Frontal cortex (tissue), 4 donors: ENCODE results near the gene PRKCA. TPM values are rescaled to one million over a fixed set of nuclear protein-coding genes. Genes with fewer than 3 reads are reported as not detected.
"Not testable (repeated sequence)": the region's sequence is repeated elsewhere in the genome, so short reads cannot be mapped to it uniquely, and the experiment has no call there.

Experiments used
- DNase-seq, 2 donors: peaks; one replicate each; pipeline ENCODE4 v3.0.0; 2012; ENCODE audit warnings: low spot score in 2 of 2
- FAIRE-seq: peaks from 2 replicates; lab custom pipeline; 2012; peaks lifted over from hg19 to GRCh38; lab: Jason Lieb, UNC
- total RNA-seq: library from RNA; depleted of rRNA; stranded (reverse); fragments of >200 nt; gene quantifications from one replicate; pipeline ENCODE4 v1.2.3, GENCODE V29; 2014
- donor health status: control.
- donor health status: control.
- donor health status: control.

PRKCA gene
- total RNA-seq, 1 donor from 2014 or later: 24.9 TPM

DNA sequence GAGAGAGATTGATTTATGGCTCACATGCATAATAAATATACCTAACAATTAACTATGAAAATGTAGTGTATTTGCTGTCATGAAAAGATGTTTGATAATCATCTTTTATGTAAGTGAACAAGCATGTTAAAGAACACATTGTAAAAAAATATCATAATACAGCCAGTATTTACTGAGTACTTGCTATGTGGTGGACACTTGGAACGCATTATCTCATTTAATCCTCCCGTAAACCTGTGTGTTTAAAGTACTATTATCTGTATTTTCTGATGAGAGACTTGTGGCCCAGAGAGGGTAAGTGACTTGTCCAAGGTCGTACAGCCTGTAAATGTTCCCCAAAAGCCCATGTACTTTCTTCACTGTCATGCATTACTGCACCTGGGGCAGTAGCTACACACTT is 70.7 kb downstream of the PRKCA start:
- FAIRE-seq: no peak
- DNase-seq: no peak

DNA sequence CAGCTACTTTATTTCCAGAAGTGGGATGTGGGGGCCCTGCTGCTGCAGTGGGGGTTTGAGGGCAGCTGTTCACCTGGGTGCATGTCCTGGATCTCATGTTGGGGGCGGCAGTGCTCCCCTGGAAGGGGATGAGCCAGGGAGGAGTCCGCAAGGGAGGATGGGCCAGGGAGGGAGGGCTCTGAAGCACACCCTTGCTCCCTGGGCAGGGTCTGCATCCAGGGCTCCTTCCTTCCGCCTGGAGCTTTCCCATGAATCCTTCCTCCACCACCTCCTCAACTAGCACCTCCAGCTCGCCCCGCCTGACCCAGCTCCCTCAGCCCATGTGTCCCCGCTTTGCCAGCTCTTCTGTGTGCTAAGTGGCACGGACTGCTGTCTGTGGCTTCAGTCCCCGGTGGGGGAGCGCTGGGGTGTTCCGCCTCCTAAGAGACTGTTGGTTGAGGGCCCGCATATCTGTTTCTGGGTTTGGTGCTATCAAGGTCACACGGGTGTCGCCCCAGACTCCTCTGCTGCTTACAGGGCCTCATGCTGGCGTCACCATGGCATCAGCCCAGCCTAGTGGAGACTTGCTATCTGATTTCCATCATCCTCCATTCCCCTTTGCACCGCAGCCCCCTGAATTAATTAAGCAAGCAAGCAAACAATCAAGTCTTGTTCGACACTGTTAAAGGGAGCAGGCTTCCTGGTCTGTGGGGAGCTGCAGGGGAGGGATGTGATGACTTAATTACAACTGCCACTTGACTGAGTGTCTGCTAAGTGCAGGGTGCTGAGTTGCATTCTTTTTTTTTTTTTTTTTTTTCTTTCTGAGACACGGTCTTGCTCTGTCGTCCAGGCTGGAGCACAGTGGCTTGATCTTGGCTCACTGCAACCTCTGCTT is 71.8 kb downstream of the PRKCA start:
- DNase-seq: peak; percentile 8 to 30
- FAIRE-seq: no peak

DNA sequence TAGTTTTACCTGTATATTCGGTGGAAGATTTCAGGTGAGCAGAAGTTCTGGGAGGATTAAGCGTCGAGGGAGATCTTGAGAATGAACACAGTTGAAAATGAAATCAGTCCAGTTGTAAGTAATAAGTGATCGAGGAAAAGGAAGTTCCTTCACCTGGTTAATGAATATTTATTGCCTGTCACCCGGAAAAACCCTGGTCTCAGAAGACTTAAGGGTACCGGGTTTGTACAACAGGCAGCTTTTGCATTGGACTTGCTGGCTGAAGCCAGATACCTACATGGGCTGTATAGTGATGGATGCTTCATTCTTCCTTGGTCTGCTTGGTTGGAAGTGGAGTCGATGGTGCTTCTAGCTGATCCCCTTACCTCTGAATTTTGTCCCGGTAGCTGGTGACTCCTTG is 72.7 kb downstream of the PRKCA start:
- no peak for FAIRE-seq
- no peak for DNase-seq

DNA sequence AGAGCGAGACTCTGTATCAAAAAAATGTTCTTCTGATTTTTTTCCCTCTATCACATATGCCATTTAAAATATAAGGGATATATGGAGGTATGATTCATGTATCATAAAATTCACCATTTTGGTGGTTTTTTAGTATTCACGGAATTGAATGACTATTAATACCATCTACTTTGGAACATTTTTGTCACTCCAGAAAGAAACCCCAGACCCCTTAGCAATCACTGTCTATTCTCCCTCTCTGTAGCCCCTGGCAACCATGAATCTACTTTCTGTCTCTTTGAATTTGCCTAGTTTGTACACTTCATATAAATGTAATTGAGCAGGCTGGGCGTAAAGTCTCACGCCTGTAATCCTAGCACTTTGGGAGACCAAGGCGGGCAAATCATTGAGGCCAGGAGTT is 75.9 kb downstream of the PRKCA start:
- DNase-seq (no peak), FAIRE-seq (no peak)

DNA sequence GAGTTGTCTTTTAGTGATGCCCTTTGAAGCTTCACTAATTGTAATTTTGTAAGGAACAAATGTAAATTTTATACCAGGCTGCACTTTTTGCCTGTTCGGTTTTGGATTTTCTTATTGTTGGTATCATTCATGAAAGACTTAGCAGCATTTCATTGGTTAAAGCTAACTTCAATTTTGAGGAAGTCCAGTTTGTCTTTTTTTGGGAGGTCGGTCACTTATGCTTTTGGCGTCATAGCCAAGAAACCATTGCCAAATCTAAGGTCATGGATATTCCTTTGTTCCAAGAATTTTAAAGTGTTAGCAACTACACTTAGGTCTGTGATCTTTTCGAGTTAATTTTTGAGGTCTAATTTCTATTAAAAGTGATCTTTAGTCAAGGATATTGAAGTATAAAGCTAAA is 77.1 kb downstream of the PRKCA start:
- FAIRE-seq (no peak), DNase-seq (no peak)

DNA sequence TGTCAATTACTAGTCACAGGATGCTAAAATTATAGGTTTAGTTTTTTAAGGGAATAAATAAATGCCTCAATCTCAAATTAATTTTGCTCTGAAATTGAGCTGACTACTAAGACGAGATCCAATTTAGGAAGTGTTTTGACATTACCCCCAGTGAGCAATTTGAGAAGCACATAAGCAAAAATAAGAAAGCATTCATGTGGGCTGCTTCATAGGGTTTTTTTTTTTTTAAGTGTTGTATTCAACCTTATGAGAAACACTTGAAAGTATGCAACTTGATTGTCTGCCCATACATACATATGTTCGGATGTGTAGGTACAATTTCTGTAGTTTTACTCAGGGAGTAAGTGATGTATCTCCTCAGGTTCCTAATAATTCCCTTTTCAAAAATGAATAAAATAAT is 77.6 kb downstream of the PRKCA start:
- FAIRE-seq (no peak), DNase-seq (no peak)

DNA sequence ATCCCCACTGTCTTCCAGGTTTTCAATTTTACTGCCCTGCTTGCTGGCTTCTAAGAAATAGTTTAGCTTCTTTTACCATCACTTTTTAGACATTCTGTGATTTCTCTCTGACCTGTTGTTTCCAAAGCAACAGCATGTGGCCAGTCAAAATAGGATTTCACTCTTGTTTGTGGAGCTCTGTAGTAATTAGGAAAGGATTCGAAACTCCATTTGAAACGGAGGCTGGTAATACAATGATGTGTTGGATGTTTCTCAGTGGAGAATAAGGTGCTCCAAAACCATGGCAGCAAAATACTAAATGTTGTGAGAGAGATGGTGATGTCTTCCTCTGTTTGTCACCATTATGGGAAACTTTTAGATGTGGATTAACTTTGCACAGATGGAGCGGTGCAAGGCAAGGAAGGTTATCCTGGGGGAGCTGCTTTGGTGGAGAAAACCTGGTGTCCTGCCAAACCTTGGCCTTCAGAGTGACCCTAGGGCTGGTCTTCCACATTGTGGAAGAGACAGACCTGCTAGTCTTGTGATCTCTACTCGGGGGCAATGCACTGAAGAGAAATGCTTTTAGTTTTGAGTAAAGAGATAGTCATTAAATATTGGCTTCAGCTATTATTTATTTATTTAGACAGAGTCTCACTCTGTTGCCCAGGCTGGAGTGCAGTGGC is 79.4 kb downstream of the PRKCA start:
- no peak for FAIRE-seq
- no peak for DNase-seq

DNA sequence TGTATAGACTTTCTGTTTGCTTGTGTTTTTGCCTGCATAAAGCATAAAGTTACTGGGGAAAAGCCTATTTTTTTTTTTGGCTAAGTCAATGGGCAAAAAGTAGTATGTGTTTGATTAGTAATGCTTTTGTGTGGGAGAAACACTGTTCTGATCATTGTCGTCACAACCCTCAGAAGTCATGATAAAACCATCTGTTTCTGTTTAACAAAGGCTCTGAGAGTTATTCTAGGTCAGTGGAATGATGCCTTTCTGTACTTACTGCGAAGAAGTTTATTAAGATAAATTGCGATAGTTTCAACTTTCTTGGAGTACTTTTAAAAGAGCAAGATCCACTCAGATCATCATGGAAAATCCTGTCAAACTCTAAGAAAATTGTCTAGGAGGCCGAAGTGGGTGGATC is 80.9 kb downstream of the PRKCA start:
- FAIRE-seq (no peak), DNase-seq (no peak)

DNA sequence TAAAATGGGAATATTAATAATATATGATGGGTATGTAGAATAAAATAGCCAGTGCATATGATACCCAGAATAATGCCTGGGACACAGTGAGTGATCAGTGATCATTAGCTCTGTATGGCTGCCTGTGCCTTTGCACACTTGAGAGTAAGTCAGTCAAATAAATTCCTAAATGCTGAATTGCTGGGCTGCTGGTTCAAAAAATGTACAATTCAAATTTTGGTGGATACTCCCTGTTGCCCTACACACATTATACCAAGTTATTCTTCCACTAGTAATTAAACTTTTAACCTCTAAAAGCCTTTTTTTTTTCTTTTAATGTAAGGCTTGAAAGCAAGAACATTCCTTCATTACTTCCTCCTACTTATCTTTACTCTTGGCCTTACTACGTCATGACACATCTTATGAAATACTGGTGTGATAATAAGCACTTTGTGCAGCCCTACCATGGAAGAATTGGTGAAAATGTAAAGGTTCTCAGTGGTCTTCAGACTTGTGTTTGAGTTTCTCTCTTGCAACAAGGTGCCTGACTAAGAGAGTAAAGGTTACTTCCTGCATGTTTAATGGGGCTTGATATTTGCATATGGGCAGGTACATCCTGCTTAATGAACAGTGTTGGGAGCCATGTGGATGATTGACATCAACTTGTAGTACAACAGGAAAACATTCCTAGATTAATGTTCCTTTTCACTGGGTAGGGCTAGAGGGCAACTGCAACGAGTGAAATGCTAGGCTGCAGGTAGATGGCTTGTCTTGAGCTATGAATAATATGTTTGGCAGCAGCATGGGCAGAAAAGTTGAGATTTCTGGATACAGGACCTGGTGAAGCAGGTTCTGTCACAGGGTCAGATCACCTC is 84.3 kb downstream of the PRKCA start:
- DNase-seq: no peak

DNA sequence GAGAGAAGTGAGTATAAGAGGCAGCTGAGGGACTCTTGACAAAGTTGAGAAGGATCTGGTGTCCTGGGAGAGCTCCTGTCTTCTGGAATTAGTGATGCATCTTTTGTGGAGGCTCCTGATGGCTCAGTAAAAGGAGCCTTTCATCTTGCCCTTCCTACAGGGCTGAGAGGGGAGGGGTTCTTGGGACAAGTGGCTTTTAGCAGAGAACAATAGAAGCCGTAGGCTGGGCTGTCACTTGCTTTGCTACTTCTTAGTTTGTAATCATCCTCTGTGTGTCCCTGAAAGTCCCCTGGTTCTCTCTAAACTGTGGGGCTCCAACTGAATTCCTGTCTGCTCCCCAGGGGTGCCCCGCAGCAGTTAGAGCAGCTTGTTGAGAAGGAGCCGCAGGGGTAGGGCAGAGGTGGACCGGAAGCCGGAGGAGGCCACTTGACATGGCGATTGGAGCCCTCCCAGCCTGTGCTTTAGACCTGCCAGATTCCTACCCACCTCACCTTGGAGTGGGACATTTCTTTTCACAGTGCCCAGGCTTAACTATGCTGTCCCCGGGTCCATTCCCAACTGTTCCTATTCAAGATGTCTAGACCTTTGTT is 85.1 kb downstream of the PRKCA start:
- no peak for DNase-seq
- FAIRE-seq: no peak

More for the DNA sequence above, 84.3 kb downstream of the PRKCA start:
- no peak for FAIRE-seq

DNA sequence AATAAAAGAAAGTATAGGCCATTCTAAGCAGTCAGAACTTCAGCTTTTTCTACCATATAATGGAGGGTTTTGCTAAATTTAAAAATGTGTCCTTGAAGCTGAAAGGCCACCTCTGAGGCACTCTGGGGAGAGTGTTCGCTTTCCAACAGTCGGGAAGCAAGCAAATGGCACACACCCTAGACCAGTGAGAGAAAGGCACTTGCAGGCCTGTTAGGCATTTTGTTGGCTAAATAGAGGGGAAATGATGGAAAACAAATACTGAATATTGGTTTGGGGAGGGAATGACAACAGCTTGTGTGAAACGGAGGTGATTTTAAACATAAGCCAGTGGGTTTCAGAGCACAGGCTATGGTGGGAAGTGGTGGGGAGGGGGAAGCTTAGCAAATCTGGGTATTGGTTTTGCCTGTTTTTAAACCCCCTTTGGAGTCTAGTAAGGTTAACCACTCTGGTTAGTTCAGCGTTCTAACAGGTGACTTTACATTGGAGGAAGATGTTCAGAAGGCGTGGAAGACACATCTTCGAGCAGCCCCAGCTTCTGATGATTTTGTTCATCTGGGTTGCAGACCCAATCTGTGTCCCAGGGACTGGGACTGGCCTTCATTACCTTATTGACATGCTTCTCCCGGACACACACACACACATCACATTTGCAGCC is 90.5 kb downstream of the PRKCA start:
- FAIRE-seq: no peak
- no peak for DNase-seq

DNA sequence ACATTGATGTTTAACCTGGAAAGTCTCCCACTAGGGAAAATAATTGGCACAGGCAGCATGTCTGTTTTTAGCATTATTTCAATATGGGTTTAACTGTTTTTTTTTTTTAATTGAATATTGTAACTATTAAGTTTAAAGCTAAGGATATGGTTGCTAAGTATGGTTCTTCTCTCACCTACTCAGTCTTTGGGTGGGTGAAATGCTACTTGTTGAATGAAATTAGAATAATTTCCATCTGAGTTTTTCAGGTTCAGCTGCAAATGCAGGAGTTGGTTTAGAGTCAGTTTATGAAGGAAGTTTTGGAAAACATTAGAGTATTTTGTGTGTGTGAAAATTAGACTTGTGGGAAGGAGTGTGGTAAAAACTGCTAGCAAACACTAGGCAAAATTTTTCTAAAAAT is 93.5 kb downstream of the PRKCA start:
- FAIRE-seq: no peak
- DNase-seq: no peak

DNA sequence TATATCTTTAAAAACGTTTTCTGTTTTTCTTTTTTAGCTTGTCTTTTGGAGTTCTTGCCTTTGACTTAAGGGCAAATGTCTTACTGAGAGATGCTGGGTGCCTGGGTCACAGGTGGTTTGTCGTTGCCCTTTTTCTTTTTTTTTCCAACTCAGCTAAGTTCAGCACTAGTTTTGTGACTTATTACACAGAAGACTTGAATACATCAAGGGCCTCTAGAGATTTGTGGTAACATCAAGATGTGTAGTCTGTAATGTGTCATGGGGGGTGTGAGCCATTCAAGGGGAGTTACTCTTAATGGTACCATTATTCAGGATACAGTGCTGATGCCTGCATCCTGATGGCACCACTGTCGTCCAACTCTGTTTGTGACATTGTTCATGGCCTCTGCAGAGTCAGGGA is 95.1 kb downstream of the PRKCA start:
- no peak for DNase-seq
- no peak for FAIRE-seq

DNA sequence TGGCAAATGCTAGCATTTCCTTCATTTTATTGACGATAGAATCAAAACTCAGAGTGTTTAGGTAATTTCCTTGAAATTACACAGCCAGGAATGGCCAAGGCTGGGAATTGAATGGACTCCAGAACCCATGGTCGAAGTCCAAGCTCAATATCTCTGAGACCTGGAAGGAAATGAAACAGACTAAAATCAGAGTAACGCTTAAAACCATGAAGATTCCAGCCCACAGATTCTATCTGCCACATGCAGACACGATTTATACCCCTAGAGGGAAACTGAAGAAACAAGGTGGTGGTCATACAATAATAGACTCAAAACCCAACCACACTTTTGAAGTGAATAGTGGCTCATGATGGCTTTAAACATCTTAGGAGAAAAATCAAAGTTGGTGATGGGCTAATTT is 95.6 kb downstream of the PRKCA start:
- DNase-seq: no peak
- FAIRE-seq: no peak

DNA sequence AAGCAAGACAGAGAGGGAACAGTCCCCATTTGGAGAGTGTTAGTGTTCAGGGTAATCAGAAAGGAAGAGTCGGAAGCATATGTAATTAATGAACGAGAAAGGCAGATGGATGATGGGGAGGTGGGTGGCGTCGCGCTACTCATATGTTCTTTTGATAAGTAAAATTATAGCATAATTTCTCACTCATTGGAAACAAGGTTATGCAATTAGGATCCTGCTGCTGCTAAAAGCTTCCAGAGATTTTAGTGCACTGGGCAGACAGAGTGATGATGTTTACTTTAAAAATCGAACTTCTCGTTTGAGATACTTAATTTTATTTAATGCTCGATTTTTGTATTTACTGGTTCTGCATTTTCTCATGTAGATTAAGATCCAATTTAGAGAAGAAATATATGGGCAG is 96.2 kb downstream of the PRKCA start:
- DNase-seq (no peak), FAIRE-seq (no peak)

DNA sequence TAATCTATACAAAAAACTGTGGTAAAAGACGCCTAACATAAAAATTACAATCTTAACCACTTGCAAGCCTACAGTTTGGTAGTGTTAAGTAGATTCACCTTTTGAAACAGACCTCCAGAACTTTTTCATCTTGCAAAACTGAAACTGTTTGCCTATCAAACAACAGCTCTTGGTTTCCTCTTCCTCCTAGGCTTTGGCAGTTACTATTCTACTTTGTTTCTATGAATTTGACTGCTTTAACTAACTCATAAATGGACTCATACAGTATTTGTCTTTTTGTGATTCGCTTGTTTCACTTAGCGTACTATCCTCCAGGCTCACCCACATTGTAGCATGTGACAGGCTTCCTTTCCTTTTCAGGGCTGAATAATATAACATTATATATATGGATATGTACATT is 97.0 kb downstream of the PRKCA start:
- DNase-seq (no peak), FAIRE-seq (no peak)

DNA sequence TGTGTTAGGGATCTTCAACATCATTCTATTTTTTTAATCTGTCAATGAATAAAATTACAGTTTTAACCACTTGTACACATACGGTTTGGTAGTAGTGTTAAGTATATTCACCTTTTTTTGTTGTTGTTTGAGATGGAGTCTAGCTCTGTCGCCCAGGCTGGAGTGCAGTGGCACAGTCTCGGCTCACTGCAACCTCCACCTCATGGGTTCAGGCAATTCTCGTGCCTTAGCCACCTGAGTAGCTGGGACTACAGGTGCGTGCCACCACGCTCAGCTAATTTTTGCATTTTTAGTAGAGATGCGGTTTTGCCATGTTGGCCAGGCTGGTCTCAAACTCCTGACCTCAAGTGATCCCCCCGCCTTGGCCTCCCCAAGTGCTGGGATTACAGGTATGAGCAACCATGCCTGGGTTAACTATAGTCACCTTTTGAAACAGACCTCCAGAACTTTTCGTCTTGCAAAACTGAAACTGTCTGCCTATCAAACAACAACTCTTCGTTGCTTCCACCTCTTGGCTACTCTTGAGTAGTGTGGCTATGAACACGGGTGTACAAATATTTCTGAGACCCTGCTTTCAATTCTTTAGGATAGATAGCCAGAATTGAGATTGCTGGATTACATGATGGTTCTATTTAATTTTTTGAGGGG is 97.8 kb downstream of the PRKCA start:
- FAIRE-seq, DNase-seq: not testable (repeated sequence)

DNA sequence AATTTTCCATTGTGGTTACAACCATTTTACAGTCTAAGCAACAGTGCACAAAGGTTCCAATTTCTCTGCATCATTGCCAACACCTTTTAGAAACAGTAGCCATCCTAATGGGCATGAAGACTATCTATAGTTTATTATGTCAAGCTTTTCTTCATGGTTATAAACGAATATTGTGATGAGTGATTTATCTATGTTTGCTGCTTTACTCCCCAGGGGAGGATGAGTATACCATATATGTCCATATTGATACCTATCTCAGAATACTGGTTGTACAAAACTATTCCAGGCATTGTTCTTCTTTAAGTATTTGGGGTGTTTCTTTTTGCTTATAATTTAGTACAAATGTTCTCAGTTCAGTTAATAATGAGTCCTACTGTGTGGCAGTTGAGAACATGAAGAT is 98.3 kb downstream of the PRKCA start:
- FAIRE-seq (no peak), DNase-seq (no peak)

DNA sequence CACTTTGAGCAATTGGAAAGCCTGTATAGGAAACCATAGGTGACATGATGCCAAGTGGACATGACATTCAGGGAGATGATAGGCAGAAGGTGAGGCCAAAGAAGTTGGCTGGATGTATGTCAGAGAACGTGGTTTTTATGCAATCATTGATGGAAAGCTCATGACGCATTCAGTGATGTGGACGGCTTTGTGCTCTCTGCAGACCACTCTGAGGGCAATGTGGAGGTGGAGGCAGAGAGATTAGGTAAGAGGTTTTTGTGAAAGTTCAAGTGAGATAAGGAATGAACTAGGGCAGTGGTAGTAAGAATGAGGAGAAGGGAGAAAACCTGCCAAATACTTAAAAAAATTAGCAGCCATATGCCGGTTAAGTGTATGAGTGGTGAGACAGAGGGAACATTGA is 99.0 kb downstream of the PRKCA start:
- FAIRE-seq (no peak), DNase-seq (no peak)
